ENCODE data around the gene WNT7B.

DNA sequence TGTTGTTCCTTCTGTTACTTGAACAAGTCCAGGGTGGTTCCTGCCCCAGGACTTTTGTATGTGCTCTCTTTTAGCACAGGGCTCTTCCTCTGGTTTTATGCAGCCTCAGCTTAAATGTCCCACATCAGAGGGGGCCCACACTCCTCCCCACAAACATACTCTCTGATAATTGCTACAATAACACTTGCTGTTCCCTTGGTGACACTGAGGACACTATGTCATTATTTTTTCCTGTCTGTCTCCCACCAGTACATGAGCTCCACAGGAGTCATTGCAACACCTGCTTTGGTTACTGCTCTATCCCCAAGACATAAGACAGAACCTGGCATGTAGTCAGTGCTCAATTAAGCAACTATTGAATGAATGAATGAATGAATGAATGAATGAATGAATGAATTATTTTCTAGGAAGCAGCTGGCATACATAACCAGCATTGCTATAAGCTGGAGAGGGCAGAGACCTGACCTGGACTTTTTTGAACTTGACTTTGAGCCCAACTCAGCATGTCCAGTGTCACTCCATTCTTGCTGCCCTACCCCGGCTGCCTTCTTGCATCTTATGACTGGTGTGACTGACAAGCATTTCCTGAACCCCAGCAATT, 7.5 kb upstream of the WNT7B start:
- TF ChIP-seq, protein P1, sequence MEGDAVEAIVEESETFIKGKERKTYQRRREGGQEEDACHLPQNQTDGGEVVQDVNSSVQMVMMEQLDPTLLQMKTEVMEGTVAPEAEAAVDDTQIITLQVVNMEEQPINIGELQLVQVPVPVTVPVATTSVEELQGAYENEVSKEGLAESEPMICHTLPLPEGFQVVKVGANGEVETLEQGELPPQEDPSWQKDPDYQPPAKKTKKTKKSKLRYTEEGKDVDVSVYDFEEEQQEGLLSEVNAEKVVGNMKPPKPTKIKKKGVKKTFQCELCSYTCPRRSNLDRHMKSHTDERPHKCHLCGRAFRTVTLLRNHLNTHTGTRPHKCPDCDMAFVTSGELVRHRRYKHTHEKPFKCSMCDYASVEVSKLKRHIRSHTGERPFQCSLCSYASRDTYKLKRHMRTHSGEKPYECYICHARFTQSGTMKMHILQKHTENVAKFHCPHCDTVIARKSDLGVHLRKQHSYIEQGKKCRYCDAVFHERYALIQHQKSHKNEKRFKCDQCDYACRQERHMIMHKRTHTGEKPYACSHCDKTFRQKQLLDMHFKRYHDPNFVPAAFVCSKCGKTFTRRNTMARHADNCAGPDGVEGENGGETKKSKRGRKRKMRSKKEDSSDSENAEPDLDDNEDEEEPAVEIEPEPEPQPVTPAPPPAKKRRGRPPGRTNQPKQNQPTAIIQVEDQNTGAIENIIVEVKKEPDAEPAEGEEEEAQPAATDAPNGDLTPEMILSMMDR (conservative IDR thresholded peaks at IDR 0.05; ENCODE audit: low read depth, low read length), result no peak
- no peak for TF ChIP-seq EZH2 (IDR thresholded peaks at IDR 0.05; ENCODE audit: borderline replicate concordance, low read depth, low read length, poor library complexity, severe bottlenecking)
